Tibial artery (tissue), 4 donors: ENCODE results near the gene KCNN3.

Experiments
- DNase-seq, 2 donors: peaks; one replicate each; pipeline ENCODE4 v3.0.0-alpha.2; 2019
- H3K27ac ChIP-seq, 2 donors: fragments of 200-600 bp; sonication (generic) in 1 of 2; 1 replicate in 1 of 2; 2 replicates in 1 of 2; pipeline ENCODE4 v1.5.1; 2018 to 2019; ENCODE audit warnings: mild to moderate bottlenecking in 1 of 2
- H3K27me3 ChIP-seq, 2 donors: fragments of 200-600 bp; sonication (generic) in 1 of 2; one replicate each; pipeline versions ENCODE4 v1.5.1 to v1.6.0; 2016 to 2019
- H3K36me3 ChIP-seq, 3 donors: fragments of 200-600 bp; sonication (generic) in 2 of 3; one replicate each; pipeline ENCODE4 v1.5.1; 2016 to 2019; ENCODE audit warnings: mild to moderate bottlenecking in 2 of 3
- H3K4me1 ChIP-seq, 4 donors: fragments of 200-600 bp; sonication (generic) in 2 of 4; 1 replicate in 3 of 4; 2 replicates in 1 of 4; pipeline ENCODE4 v1.5.1; 2016 to 2019
- H3K4me3 ChIP-seq, 2 donors: fragments of 200-600 bp; sonication (generic) in 1 of 2; 1 replicate in 1 of 2; 2 replicates in 1 of 2; pipeline ENCODE4 v1.5.1; 2018 to 2019; ENCODE audit warnings: mild to moderate bottlenecking in 2 of 2
- H3K9me3 ChIP-seq, 3 donors: fragments of 200-600 bp; sonication (generic) in 1 of 3; one replicate each; pipeline ENCODE4 v1.5.1; 2016 to 2019
- intact Hi-C: fragments of 100-400 bp; cut with DNase I; formaldehyde crosslinking; loops from one replicate; pipeline ENCODE4 v1.15.0; 2023; ENCODE audit warnings: low total_unique reads
- TF ChIP-seq, protein P1 (sequence below), 2 experiments: fragments of 200-600 bp in 1 of 2; fragments of 450-650 bp in 1 of 2; IDR thresholded peaks; one replicate each; pipeline ENCODE4 v1.5.1; 2017 to 2019; ENCODE audit warnings: antibody characterized with exemption in 2 of 2, mild to moderate bottlenecking in 1 of 2, moderate library complexity in 1 of 2

Gene KCNN3

DNA sequence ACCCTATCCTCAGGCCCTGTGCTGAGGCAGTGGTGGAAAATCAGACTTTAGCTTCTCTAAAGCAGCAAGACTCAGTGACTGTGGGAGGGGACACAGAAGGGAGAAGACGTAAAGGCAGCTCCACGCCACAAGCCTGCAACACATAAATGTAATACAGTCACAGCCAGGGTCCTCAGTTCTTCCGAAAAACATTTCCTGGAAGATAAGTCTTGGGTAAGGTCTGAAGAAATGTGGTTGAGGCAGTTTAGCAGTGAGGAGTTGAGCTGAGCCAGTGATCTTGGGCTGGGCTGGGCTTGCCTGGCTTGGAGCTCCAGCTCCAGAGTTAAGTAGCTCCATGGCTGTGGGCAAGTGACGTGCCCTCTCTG is 134.3 kb downstream of the KCNN3 start:
- Histone ChIP-seq H3K4me1 (peaks cover 0 to 8% (median 3%) of the 10 kb centered on the region in 4 donors), H3K27ac (no peak overlapping the region), H3K27me3 (peaks cover 0 to 29% of the 10 kb centered on the region in 2 donors), H3K9me3 (no peaks in the 10 kb centered on the region), H3K36me3 (no peaks in the 10 kb centered on the region), H3K4me3 (no peak overlapping the region)
- TF ChIP-seq, protein P1, sequence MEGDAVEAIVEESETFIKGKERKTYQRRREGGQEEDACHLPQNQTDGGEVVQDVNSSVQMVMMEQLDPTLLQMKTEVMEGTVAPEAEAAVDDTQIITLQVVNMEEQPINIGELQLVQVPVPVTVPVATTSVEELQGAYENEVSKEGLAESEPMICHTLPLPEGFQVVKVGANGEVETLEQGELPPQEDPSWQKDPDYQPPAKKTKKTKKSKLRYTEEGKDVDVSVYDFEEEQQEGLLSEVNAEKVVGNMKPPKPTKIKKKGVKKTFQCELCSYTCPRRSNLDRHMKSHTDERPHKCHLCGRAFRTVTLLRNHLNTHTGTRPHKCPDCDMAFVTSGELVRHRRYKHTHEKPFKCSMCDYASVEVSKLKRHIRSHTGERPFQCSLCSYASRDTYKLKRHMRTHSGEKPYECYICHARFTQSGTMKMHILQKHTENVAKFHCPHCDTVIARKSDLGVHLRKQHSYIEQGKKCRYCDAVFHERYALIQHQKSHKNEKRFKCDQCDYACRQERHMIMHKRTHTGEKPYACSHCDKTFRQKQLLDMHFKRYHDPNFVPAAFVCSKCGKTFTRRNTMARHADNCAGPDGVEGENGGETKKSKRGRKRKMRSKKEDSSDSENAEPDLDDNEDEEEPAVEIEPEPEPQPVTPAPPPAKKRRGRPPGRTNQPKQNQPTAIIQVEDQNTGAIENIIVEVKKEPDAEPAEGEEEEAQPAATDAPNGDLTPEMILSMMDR (IDR thresholded peaks at IDR 0.05), result no peak
- intact Hi-C loops, result no loop called here
- no peak for DNase-seq

GRCh38 chr1:154735061-154735803 is 134.8 kb downstream of the KCNN3 start:
- H3K4me1 ChIP-seq, result peaks cover 0 to 10% (median 4%) of the 10 kb centered on the region in 4 donors
- DNase-seq, result no peak
- no peaks in the 10 kb centered on the region for H3K36me3 ChIP-seq
- TF ChIP-seq, protein P1 (IDR thresholded peaks at IDR 0.05), result no peak
- H3K9me3 ChIP-seq, result no peaks in the 10 kb centered on the region
- H3K27me3 ChIP-seq, result peaks cover 0 to 29% of the 10 kb centered on the region in 2 donors
- intact Hi-C loops, result no loop called here
- no peak overlapping the region for H3K4me3 ChIP-seq
- H3K27ac ChIP-seq, result no peak overlapping the region

DNA sequence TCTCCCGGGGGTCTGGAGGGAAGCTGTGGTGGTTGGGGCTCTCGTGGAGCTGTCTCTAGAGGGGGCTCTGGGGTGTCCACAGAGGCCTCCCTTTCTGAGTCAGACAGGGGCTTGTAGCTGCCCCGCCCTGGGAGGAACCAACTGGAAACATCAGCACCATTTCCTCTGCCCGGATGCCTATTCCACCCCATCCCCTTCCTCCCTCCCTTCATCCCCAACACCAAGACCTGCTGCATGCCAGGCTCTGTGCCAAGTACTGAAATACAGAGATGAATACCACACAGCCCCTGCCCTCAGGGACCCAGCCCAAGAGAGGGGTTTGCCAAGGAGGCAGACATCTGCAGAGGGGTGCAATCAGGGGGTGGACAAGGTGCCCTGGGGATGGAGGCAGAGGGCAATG is 136.5 kb downstream of the KCNN3 start:
- intact Hi-C loops, result no loop called here
- DNase-seq, result no peak
- H3K4me3 ChIP-seq, result no peak overlapping the region
- TF ChIP-seq, protein P1 (IDR thresholded peaks at IDR 0.05), result no peak
- H3K4me1 ChIP-seq, result peaks cover 0 to 10% (median 4%) of the 10 kb centered on the region in 4 donors
- H3K27me3 ChIP-seq, result peaks cover 0 to 32% of the 10 kb centered on the region in 2 donors
- no peaks in the 10 kb centered on the region for H3K9me3 ChIP-seq
- H3K36me3 ChIP-seq, result no peaks in the 10 kb centered on the region
- H3K27ac ChIP-seq, result no peak overlapping the region

DNA sequence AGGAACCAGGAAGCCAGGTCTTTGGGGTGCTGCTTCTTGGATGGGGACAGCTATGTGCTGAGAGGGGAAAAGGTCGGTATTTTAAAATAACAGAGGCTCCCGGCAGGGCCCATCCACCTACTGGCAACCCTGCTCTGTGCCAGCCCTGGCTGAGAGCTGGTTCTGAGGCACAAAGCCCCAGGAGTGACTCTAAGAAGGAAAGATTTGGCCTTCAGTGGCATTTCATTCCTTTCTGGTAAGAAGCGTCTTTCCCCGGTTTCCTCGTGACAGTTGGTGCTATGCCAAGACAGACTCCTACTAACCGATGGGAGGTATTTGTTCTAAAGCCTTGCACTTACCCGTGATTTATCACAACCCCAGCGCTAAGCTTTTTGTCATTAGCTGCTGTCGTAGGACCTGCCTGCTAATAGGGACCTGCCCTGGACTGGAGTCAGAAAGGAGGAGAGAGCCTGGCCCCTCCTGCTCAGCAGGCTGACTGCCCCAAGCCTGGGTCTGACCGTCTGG is 139.0 kb downstream of the KCNN3 start:
- H3K36me3 ChIP-seq, result no peaks in the 10 kb centered on the region
- H3K27me3 ChIP-seq, result peaks cover 0 to 46% of the 10 kb centered on the region in 2 donors
- H3K4me3 ChIP-seq, result no peak overlapping the region
- no peak for DNase-seq
- peaks cover 0 to 10% (median 4%) of the 10 kb centered on the region in 4 donors for H3K4me1 ChIP-seq
- intact Hi-C loops, result no loop called here
- H3K9me3 ChIP-seq, result no peaks in the 10 kb centered on the region
- H3K27ac ChIP-seq, result no peak overlapping the region
- TF ChIP-seq, protein P1 (IDR thresholded peaks at IDR 0.05), result no peak

DNA sequence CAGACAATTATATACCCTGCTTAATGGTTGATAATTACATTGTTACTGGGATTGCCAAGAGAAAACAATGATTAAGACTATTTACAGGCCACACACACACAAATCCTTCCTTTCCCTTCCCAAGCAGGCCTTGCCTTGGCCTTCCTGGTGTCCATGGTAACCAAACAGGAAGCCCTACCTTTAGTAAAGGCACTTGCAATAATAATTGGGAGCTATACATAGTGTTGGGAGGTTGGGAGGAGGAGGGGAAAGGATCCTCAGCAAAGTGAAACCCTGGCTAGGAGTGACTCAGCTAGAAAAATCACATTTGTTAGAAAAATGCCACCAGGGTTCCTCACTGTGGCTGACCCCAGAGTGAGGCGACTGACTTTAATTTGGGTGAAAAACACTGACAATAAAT is 139.8 kb downstream of the KCNN3 start:
- no peak for DNase-seq
- Histone ChIP-seq H3K27ac (no peak overlapping the region), H3K4me3 (no peak overlapping the region), H3K27me3 (peaks cover 0 to 50% of the 10 kb centered on the region in 2 donors), H3K4me1 (peaks cover 0 to 10% (median 4%) of the 10 kb centered on the region in 4 donors), H3K36me3 (no peaks in the 10 kb centered on the region), H3K9me3 (no peaks in the 10 kb centered on the region)
- TF ChIP-seq, protein P1 (IDR thresholded peaks at IDR 0.05), result no peak
- intact Hi-C loops, result no loop called here
